ENCODE results near the gene EXOC7. TPM values are rescaled to one million over a fixed set of nuclear protein-coding genes. Genes with fewer than 3 reads are reported as not detected.

Gene EXOC7
- total RNA-seq, 1 experiment from 2014 or later: 133 TPM

DNA sequence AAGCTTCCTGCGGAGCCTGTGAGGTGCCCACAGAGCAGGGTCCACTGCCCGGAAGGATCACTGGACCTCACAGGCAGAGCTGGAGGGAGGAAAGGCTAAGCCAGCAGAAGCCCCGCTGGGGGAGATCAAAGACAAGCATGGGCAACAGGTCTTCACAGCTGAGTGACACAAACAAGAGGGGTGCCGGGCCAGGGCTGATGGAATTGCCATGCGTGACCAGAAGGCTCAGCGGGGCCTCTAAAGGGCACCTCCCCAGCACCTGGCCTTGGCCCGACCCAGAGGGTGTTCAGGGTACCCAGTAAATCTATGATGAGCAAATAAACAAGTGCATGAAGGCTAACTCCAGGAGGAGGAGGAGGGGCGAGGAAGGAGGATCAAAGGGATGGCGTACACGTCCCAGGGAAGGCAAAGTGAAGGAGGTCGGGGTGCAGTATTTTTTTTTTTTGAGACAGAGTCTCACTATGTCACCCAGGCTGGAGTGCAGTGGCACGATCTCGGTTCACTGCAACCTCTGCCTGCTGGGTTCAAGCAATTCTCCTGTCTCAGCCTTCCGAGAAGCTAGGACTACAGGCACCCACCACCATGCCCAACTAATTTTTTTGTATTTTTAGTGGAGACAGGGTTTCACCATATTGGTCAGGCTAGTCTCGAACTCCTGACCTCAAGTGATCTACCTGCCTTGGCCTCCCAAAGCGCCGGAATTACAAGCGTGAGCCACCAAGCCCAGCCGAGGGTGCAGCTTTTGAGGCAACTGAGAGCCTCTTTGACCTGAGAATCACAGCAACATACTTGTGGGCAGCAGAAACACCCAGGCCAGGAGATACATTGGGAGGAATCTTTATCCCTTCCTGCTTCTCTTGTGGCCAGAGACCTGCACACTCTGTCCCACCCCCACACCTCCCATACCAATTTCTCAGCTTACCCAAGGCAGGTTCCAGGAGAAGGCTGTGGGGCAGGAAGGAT, 16.1 kb upstream of the EXOC7 start:
- Histone ChIP-seq H3K9me3 (replicated peaks) (no peaks in the 10 kb centered on the region), H3K27ac (no peak overlapping the region), H3K4me1 (replicated peaks) (peaks cover 8% of the 10 kb centered on the region; the same call in 1 of the 2 replicates), H3K36me3 (no peaks in the 10 kb centered on the region), H3K27me3 (replicated peaks) (no peaks in the 10 kb centered on the region), H3K4me3 (no peak overlapping the region)
- no peak for DNase-seq (ENCODE audit: low read depth in 1 of 2, low spot score in 2 of 2)

DNA sequence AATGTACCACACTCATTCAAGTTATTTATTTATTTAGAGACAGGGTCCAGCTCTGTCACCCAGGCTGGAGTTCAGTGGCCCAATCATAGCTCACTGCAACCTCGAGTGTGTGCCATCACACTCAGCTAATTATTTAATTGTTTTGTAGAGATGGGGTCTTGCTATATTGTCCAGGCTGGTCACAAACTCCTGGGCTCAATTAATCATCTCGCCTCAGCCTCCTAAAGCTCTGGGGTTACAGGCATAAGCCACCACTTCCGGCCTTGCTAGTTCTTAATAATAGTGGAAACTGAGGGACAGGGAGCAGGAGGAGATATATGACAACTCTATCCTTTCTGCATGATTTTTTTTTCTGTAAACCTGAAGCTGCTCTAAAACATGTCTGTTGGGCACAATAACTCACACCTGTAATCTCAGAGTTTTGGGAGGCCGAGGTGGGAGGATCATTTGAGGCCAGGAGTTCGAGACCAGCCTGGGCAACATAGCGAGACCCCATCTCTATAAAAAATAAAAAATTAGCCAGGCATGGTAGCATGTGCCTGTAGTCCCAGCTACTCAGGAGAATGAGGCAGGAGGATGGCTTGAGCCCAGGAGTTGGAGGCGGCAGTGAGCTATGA, 11.7 kb upstream of the EXOC7 start:
- Histone ChIP-seq H3K27ac (no peak overlapping the region), H3K4me1 (replicated peaks) (no peaks in the 10 kb centered on the region), H3K4me3 (no peak overlapping the region), H3K9me3 (replicated peaks) (peaks cover 4% of the 10 kb centered on the region; the same call in 1 of the 2 replicates), H3K27me3 (replicated peaks) (peaks cover 7% of the 10 kb centered on the region; the same call in 1 of the 2 replicates), H3K36me3 (no peaks in the 10 kb centered on the region)
- DNase-seq (ENCODE audit: low read depth in 1 of 2, low spot score in 2 of 2): no peak

DNA sequence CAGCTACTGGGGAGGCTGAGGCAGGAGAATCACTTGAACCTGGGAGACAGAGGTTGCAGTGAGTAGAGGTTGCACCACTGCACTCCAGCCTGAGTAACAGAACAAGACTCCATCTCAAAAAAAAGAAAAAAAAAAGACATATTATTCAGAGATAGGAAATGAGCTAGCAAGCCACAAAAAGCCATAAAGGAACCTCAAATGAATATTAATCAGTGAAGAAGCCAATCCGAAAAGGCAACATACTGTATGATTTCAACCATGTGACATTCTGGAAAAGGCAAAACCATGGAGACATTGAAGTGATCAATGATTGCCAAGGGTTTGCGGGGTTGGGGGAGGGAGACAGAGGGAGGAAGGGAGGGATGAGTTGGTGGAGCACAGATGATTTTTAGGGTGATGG, 8.4 kb upstream of the EXOC7 start:
- peaks cover 4% of the 10 kb centered on the region; the same call in 1 of the 2 replicates for H3K9me3 ChIP-seq (replicated peaks)

DNA sequence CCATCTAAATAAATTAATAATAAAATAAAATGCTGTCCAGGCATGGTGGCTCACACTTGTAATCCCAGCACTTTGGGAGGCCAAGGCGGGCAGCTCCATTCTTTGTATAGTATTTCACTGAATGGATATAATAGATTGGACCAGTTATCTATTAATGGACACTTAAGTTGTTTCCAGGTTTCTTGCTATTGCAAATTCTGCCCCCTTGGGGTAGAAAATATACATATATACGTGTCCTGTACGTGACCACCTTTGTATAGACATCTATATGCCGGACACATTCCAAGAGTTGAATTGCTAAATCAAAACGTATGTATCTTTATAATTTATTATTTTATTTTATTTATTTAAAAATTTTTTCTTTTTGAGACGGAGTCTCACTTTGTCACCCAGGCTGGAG, 3.9 kb upstream of the EXOC7 start:
- H3K9me3 ChIP-seq (replicated peaks): no peaks in the 10 kb centered on the region
- H3K27ac ChIP-seq: no peak overlapping the region
- peaks cover 11% of the 10 kb centered on the region for H3K4me1 ChIP-seq (replicated peaks)
- peaks cover 6% of the 10 kb centered on the region; the same call in 1 of the 2 replicates for H3K27me3 ChIP-seq (replicated peaks)
- H3K4me3 ChIP-seq: no peak overlapping the region
- DNase-seq (ENCODE audit: low read depth in 1 of 2, low spot score in 2 of 2): no peak
- H3K36me3 ChIP-seq: peaks cover 6% of the 10 kb centered on the region

More for the DNA sequence above, 8.4 kb upstream of the EXOC7 start:
- no peak overlapping the region for H3K4me3 ChIP-seq
- H3K36me3 ChIP-seq: no peaks in the 10 kb centered on the region
- H3K27me3 ChIP-seq (replicated peaks): peaks cover 7% of the 10 kb centered on the region; the same call in 1 of the 2 replicates
- no peak overlapping the region for H3K27ac ChIP-seq
- no peak for DNase-seq (ENCODE audit: low read depth in 1 of 2, low spot score in 2 of 2)
- no peaks in the 10 kb centered on the region for H3K4me1 ChIP-seq (replicated peaks)

DNA sequence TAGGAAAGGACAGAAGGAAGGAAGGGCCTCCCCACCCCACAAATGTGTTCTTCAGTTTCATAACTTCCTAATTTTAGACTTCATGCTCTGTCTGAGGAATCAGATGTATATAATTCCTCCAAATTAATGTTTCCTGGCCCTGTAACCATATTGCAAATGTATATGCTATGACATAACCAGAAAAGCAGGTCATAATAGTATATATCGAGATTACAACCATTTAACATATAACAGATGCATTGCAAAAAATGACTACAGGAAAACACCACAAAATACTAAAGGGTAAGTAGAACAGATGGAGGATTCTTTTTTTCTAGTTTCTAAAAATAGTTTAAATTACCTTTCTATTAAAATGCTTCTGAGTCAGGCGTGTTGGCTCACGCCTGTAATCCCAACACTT, 3.1 kb upstream of the EXOC7 start:
- Histone ChIP-seq H3K4me1 (replicated peaks) (peaks cover 18% of the 10 kb centered on the region), H3K4me3 (no peak overlapping the region), H3K27me3 (replicated peaks) (no peaks in the 10 kb centered on the region), H3K27ac (no peak overlapping the region), H3K36me3 (peaks cover 13% of the 10 kb centered on the region), H3K9me3 (replicated peaks) (no peaks in the 10 kb centered on the region)
- DNase-seq (ENCODE audit: low read depth in 1 of 2, low spot score in 2 of 2): no peak

DNA sequence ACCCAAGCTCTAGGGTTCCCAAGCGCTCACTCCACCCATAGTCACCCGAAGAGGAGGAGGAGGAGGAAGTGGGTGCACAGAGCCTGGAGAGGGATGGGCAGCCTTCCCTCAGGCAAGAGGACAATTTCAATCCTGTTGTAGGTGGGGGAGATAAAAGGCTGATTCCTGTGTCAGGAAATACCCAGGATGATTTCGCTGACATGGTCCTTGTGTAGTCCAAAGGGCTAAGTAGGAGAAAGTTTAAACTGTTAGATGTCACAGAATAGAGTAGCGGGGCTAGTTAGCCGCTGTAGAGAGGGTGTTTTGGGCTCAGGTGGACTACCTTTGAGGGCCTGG, 1.3 kb upstream of the EXOC7 start:
- DNase-seq (ENCODE audit: low read depth in 1 of 2, low spot score in 2 of 2): no peak
- H3K9me3 ChIP-seq (replicated peaks): no peaks in the 10 kb centered on the region
- no peak overlapping the region for H3K27ac ChIP-seq
- H3K36me3 ChIP-seq: peaks cover 29% of the 10 kb centered on the region
- H3K4me3 ChIP-seq: no peak overlapping the region
- peaks cover 18% of the 10 kb centered on the region for H3K4me1 ChIP-seq (replicated peaks)
- no peaks in the 10 kb centered on the region for H3K27me3 ChIP-seq (replicated peaks)

DNA sequence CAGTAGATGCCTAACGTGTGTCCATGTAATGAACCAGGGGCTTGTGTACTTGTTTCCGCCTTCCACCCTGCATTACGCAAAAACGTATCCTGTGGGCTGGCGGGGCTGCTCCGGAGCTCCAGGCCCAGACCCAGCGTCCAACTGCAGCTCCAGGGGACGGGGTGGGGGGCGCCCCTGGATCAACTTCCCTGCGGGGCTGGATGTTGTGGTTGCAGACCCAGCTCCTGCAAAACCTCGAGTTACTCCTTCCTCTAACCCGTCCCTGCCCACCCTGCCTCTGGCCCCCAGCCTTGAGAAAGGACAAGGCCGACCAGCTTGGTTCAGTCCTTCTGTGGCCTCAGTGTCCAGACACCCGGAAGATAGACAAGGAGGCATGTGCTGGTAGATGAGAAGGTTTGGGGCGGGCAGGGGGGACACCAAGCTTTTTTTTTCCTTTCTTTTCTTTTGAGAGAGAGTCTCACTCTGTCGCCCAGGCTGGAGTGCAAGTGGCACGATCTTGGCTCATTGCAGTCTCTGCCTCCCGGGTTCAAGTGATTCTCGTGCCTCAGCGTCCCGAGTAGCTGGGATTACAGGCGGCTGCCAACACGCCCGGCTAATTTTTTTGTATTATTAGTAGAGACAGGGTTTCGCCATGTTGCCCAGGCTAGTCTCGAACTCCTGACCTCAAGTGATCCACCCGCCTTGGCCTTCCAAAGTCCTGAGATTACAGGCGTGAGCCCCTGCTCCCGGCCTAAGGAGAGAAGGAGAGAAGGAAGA, 731 bp upstream of the EXOC7 start:
- no peaks in the 10 kb centered on the region for H3K9me3 ChIP-seq (replicated peaks)
- DNase-seq (ENCODE audit: low read depth in 1 of 2, low spot score in 2 of 2): no peak
- H3K36me3 ChIP-seq: peaks cover 35% of the 10 kb centered on the region
- peak overlapping the region; percentile 60 for H3K4me3 ChIP-seq
- H3K27ac ChIP-seq: peak overlapping the region; percentile 52
- peaks cover 18% of the 10 kb centered on the region for H3K4me1 ChIP-seq (replicated peaks)
- H3K27me3 ChIP-seq (replicated peaks): no peaks in the 10 kb centered on the region

DNA sequence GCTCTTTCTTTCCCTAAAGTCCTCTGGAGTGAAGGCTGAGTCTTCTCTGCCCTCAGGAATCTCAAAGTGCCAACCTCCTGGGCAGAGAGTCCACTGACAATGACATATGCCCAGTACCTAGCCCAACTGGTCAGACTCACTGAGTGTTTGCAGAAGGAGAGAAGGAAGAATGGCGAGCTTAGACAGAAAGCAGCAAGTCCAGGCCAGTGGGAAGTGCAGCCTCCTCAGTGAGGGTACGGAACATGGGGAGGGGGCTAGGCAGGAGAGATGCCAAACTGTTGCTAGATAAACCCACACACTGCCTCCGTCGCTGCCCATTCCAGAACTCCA, 678 bp downstream of the EXOC7 start:
- H3K4me1 ChIP-seq (replicated peaks): peaks cover 18% of the 10 kb centered on the region
- peaks cover 46% of the 10 kb centered on the region for H3K36me3 ChIP-seq
- no peaks in the 10 kb centered on the region for H3K9me3 ChIP-seq (replicated peaks)
- peak overlapping the region; percentile 60 for H3K4me3 ChIP-seq
- H3K27ac ChIP-seq: peak overlapping the region; percentile 52; the same call in 1 of the 2 replicates
- DNase-seq (ENCODE audit: low read depth in 1 of 2, low spot score in 2 of 2): no peak
- no peaks in the 10 kb centered on the region for H3K27me3 ChIP-seq (replicated peaks)

DNA sequence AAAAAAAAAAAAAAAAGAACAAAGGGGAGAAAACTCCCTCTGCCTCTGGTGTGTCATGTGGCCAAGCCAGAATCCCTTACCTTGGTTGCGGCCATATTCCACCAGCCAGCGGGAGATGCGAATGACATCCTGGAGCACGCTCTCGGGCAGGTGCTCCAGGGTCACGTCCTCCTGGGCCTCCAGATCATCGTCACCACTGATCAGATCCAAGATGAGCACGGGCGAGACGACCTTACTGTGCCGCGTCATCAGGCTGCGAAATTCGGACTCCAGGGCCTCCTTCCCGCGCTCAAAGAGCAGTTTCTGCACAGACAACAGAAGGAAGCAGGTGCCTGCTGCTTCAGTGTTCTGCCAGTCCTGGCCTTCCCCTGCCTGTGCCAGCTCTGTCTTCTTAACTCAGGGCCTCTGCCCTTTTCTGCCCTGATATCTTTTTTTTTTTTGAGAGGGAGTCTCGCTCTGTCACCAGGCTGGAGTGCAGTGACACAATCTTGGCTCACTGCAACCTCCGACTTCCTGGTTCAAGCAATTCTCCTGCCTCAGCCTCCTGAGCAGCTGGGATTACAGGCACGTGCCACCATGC, 5.8 kb downstream of the EXOC7 start:
- Histone ChIP-seq H3K4me1 (replicated peaks) (peaks cover 28% of the 10 kb centered on the region), H3K27ac (no peak overlapping the region), H3K9me3 (replicated peaks) (no peaks in the 10 kb centered on the region), H3K4me3 (no peak overlapping the region), H3K36me3 (peaks cover 86% of the 10 kb centered on the region), H3K27me3 (replicated peaks) (no peaks in the 10 kb centered on the region)
- DNase-seq (ENCODE audit: low read depth in 1 of 2, low spot score in 2 of 2): no peak

DNA sequence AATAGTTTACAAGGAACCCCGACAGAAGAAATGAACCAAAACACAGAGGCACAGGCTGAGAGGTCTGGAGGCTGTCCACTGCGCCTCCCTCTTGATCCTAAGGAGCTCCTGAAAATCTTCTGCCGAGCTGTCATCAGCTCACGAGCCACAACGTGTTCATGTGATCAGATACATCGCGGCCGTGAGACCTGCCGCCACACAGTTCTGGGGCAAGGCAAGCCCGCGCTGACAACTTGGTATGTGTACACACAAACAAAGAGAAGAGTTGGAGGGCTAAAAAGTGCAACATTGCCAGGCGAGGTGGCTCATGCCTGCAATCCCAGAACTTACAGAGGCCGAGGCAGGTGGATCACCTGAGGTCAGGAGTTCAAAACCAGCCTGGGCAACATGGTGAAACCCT, 7.6 kb downstream of the EXOC7 start:
- H3K9me3 ChIP-seq (replicated peaks): no peaks in the 10 kb centered on the region
- peaks cover 87% of the 10 kb centered on the region for H3K36me3 ChIP-seq

DNA sequence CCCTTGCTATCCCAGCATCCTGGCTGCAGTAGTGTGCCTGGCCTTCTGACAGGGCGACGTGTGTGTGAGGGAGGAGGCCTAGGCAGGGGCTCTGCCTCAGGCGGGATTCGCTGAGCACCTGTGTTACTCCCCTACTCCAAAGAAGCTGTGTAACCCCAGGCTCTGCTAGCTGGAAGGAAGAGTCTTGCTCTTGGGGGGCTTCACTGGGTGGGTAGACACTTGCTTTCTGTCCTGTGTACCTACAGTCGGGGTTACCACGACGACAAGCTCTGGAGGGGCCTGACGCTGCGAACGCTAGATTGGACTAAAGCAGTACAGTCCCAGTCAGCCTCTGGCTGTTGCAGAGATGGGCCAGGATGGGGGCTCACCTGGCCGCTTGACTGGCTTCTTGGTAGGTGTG, 9.5 kb downstream of the EXOC7 start:
- H3K27ac ChIP-seq: no peak overlapping the region
- H3K36me3 ChIP-seq: peaks cover 89% of the 10 kb centered on the region
- peaks cover 18% of the 10 kb centered on the region for H3K4me1 ChIP-seq (replicated peaks)
- no peak for DNase-seq (ENCODE audit: low read depth in 1 of 2, low spot score in 2 of 2)
- H3K4me3 ChIP-seq: no peak overlapping the region
- no peaks in the 10 kb centered on the region for H3K9me3 ChIP-seq (replicated peaks)
- H3K27me3 ChIP-seq (replicated peaks): no peaks in the 10 kb centered on the region

More for the DNA sequence above, 7.6 kb downstream of the EXOC7 start:
- Histone ChIP-seq H3K27me3 (replicated peaks) (no peaks in the 10 kb centered on the region), H3K4me1 (replicated peaks) (peaks cover 18% of the 10 kb centered on the region), H3K27ac (peak overlapping the region; percentile 38; the same call in 1 of the 2 replicates), H3K4me3 (no peak overlapping the region)
- DNase-seq (ENCODE audit: low read depth in 1 of 2, low spot score in 2 of 2): no peak

DNA sequence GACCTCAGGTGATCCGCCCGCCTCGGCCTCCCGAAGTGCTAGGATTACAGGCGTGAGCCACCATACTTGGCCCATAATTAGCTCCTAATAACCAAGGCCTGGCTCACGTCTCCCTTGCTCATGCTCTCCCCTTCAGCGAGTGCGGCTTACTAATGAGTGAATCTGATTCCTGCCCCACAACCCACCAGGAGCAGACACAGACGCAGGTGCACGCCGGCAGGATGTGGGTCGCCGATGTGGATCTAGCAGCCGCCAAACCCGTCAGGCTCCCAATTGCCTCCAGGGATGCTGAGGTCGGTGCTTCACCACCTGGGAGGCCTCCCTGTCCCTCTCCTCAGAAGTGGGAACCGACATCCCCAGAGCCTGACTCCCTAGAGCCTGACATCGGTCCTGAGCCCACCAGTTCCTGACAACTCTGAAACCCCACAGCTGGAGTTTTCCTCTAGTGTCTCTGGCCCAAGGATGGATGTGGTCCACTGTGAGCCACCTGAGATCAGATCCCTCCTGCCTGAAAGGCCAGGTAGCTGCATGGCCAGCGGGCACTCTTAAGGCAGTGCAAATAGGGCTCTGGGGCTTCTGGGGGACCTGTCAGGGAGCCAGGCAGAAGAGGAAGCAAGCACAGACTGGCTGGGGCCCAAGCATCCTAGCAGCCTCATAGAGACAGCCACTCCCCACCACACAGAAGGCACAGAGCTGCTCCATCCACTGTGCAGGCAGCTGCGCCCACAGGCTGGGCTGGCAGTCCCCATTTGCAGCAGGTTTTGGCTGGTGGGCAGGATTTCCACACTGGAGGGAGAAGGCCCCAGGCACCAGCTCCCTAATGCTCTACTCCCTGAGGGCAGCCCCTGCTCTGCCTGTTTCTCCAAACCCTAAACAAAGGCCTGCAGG, 10.8 kb downstream of the EXOC7 start:
- peaks cover 92% of the 10 kb centered on the region for H3K36me3 ChIP-seq

More for the DNA sequence above, 10.8 kb downstream of the EXOC7 start:
- H3K4me3 ChIP-seq: no peak overlapping the region
- H3K4me1 ChIP-seq (replicated peaks): peaks cover 18% of the 10 kb centered on the region
- DNase-seq (ENCODE audit: low read depth in 1 of 2, low spot score in 2 of 2): no peak
- H3K9me3 ChIP-seq (replicated peaks): no peaks in the 10 kb centered on the region
- no peaks in the 10 kb centered on the region for H3K27me3 ChIP-seq (replicated peaks)
- H3K27ac ChIP-seq: no peak overlapping the region

Measured in SJSA1 (cell line).